ENCODE results near the gene NIM1K. TPM values are rescaled to one million over a fixed set of nuclear protein-coding genes. Genes with fewer than 3 reads are reported as not detected.
"Not testable (repeated sequence)": the region's sequence is repeated elsewhere in the genome, so short reads cannot be mapped to it uniquely, and the experiment has no call there.

NIM1K gene
- total RNA-seq, 1 donor from 2014 or later: 0.67 TPM

GRCh38 chr5:43182421-43182820 lies 9.6 kb upstream of the NIM1K start:
- Mint-ChIP-seq H3K27ac (ENCODE audit: unreplicated experiment) (no peak overlapping the region), H3K4me1 (ENCODE audit: low read depth) (no peaks in the 10 kb centered on the region), H3K4me3 (ENCODE audit: unreplicated experiment) (no peak overlapping the region), H3K36me3 (ENCODE audit: low read depth) (peaks cover 9% of the 10 kb centered on the region), H3K9me3 (ENCODE audit: low read depth) (no peaks in the 10 kb centered on the region), H3K27me3 (ENCODE audit: low read depth) (no peaks in the 10 kb centered on the region)
- no peak for DNase-seq (ENCODE audit: low spot score)
- no peak for TF ChIP-seq CTCF (IDR thresholded peaks at IDR 0.05)

DNA sequence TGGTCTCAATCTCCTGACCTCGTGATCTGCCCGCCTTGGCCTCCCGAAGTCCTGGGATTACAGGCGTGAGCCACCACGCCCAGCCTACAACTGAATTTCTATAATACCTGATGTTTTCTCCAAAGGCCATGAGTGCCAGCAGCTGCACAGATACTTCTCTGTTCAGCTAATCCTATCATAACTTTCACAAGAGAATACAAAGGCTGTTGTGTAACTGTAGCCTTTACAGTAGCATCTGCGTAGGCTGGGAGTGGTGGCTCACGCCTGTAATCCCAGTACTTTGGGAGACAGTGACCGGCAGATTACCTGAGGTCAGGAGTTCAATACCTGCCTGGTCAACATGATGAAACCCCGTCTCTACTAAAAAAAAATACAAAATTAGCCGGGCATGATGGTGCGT lies 8.9 kb upstream of the NIM1K start:
- H3K4me3 Mint-ChIP-seq (ENCODE audit: unreplicated experiment); H3K36me3 Mint-ChIP-seq (ENCODE audit: low read depth); H3K27ac Mint-ChIP-seq (ENCODE audit: unreplicated experiment); H3K9me3 Mint-ChIP-seq (ENCODE audit: low read depth); H3K27me3 Mint-ChIP-seq (ENCODE audit: low read depth); H3K4me1 Mint-ChIP-seq (ENCODE audit: low read depth); DNase-seq (ENCODE audit: low spot score): not testable (repeated sequence)

- TF ChIP-seq CTCF (IDR thresholded peaks at IDR 0.05): no peak
- H3K36me3 Mint-ChIP-seq (ENCODE audit: low read depth): no peaks in the 10 kb centered on the region
- peaks cover 23% of the 10 kb centered on the region for H3K4me1 Mint-ChIP-seq (ENCODE audit: low read depth)
- no peaks in the 10 kb centered on the region for H3K9me3 Mint-ChIP-seq (ENCODE audit: low read depth)
- H3K27me3 Mint-ChIP-seq (ENCODE audit: low read depth): no peaks in the 10 kb centered on the region
- H3K27ac Mint-ChIP-seq (ENCODE audit: unreplicated experiment): no peak overlapping the region
- DNase-seq (ENCODE audit: low spot score): no peak
- H3K4me3 Mint-ChIP-seq (ENCODE audit: unreplicated experiment): no peak overlapping the region
These were observed 1.0 kb upstream of the NIM1K start for GRCh38 chr5:43190755-43191603.

- peak overlapping the region; percentile 79 for H3K4me3 Mint-ChIP-seq (ENCODE audit: unreplicated experiment)
- TF ChIP-seq CTCF (IDR thresholded peaks at IDR 0.05): no peak
- no peaks in the 10 kb centered on the region for H3K27me3 Mint-ChIP-seq (ENCODE audit: low read depth)
- H3K36me3 Mint-ChIP-seq (ENCODE audit: low read depth): no peaks in the 10 kb centered on the region
- peak overlapping the region; percentile 76 for H3K27ac Mint-ChIP-seq (ENCODE audit: unreplicated experiment)
- peaks cover 23% of the 10 kb centered on the region for H3K4me1 Mint-ChIP-seq (ENCODE audit: low read depth)
- no peak for DNase-seq (ENCODE audit: low spot score)
- no peaks in the 10 kb centered on the region for H3K9me3 Mint-ChIP-seq (ENCODE audit: low read depth)
These were observed 644 bp downstream of the NIM1K start for GRCh38 chr5:43192558-43193180.

- no peak for DNase-seq (ENCODE audit: low spot score)
- TF ChIP-seq CTCF (IDR thresholded peaks at IDR 0.05): no peak
- Mint-ChIP-seq H3K27me3 (ENCODE audit: low read depth) (peaks cover under 1% of the 10 kb centered on the region), H3K36me3 (ENCODE audit: low read depth) (no peaks in the 10 kb centered on the region), H3K4me1 (ENCODE audit: low read depth) (peaks cover 23% of the 10 kb centered on the region), H3K27ac (ENCODE audit: unreplicated experiment) (peak overlapping the region; percentile 76), H3K4me3 (ENCODE audit: unreplicated experiment) (peak overlapping the region; percentile 79), H3K9me3 (ENCODE audit: low read depth) (no peaks in the 10 kb centered on the region)
These were observed 1.3 kb downstream of the NIM1K start for GRCh38 chr5:43193181-43193893.

Data from chondrocyte (in vitro differentiated cells).